ENCODE results near the gene PROM1.
A peak's percentile ranks its signal among the peaks of the same experiment; 100 is the strongest.

The PROM1 gene

DNA sequence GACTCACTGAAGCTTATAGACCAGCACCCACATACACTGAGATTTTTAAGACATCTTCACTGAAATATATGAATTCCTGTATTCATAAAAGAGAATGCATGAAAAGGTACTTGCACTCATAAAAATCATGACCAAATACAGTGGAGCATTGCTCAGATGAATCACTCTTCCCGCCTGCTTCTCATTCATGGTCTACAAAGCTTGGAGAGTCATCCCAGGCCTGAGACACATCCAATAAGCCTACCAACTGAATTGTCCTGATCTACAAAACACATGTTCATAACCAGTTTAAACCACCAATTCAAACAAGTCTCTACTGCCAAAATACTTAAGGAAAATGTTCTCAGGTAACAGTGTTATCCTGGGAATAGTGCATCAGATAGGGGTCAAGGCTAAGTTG is 38.1 kb downstream of the PROM1 start (continued):
- TF ChIP-seq, protein P1, sequence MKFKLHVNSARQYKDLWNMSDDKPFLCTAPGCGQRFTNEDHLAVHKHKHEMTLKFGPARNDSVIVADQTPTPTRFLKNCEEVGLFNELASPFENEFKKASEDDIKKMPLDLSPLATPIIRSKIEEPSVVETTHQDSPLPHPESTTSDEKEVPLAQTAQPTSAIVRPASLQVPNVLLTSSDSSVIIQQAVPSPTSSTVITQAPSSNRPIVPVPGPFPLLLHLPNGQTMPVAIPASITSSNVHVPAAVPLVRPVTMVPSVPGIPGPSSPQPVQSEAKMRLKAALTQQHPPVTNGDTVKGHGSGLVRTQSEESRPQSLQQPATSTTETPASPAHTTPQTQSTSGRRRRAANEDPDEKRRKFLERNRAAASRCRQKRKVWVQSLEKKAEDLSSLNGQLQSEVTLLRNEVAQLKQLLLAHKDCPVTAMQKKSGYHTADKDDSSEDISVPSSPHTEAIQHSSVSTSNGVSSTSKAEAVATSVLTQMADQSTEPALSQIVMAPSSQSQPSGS (tag by site-specific recombination; IDR thresholded peaks at IDR 0.05; ENCODE audit: low read depth), result no peak
- TF ChIP-seq ZNF221 (tag by site-specific recombination; IDR thresholded peaks at IDR 0.05; ENCODE audit: borderline replicate concordance) (no peak), ZSCAN16 (tag by site-specific recombination; IDR thresholded peaks at IDR 0.05) (no peak)

DNA sequence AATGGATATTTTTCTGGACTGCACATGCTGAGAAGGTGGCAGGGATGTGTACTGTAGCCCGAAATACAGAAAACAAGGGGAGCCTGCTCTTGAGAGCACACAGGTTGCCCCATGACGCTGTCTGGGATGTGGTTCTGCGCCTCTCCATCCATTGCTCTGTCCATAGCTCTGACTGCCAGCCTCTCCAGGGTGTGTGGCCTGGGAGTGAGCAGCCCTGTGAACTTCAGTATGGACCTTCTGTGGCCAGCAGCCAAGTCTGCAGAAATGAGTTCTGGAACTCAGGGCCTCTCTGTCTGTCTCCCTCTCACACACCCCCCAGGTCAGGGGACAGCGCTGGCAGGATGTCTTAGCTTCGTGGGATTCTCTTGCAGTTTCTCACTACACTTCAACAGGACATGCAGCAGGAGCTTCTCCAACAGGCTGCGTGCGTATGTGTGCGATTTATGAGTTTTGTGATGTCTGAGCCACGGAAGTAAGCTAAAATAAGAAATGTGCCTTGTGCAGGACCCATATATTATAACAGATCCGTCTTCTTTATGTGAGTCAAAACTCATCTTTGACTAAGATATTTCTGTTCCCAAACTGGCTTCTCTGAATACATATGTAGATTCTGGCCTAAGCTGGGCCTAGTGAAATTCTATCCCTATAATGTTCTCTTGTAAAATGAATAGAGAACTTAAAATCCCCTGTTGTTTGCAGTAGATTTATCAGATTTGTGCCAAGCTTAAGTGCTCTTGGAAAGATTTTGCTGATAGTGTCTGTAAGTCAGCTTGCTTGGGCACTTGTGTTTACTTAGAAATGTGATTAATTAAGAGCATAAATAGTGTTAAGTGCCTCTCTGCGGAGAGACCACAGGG is 40.0 kb downstream of the PROM1 start:
- ChIA-PET CTCF (no interaction called here), POLR2A (interaction anchor here (0.6 kb wide), 1 partner anchor 15 kb away, joined by 3 read pairs; no protein-coding TSS in a partner anchor)
- Histone ChIP-seq H3K9me3 (ENCODE audit: control insufficient read depth, insufficient read depth, low read depth, low read length) (no peaks in the 10 kb centered on the region), H3K36me3 (ENCODE audit: control insufficient read depth in 2 of 2, insufficient read depth in 1 of 2, low read length in 2 of 2) (no peaks in the 10 kb centered on the region), H3K4me3 (ENCODE audit: low read depth, low read length) (no peak overlapping the region), H3K27ac (ENCODE audit: extremely low read depth, low read depth, low read length) (no peak overlapping the region; the same call in 1 of the 2 replicates), H3K4me1 (ENCODE audit: control insufficient read depth, insufficient read depth, low read length) (peaks cover 11% of the 10 kb centered on the region)
- TF ChIP-seq ZNF248 (tag by site-specific recombination; IDR thresholded peaks at IDR 0.05) (no peak), ZNF112 (tag by site-specific recombination; IDR thresholded peaks at IDR 0.05) (no peak), ZNF366 (tag by site-specific recombination; conservative IDR thresholded peaks at IDR 0.05) (no peak), ZBTB48 (tag by site-specific recombination; IDR thresholded peaks at IDR 0.05) (no peak), ZNF776 (tag by site-specific recombination; IDR thresholded peaks at IDR 0.05; ENCODE audit: borderline replicate concordance) (no peak), GFI1B (tag by site-specific recombination; IDR thresholded peaks at IDR 0.05) (peak; percentile 85), KLF8 (tag by site-specific recombination; IDR thresholded peaks at IDR 0.05) (no peak), BCL11B (tag by site-specific recombination; IDR thresholded peaks at IDR 0.05; ENCODE audit: low read depth) (no peak), ZNF350 (tag by site-specific recombination; IDR thresholded peaks at IDR 0.05) (no peak), OSR2 (tag by site-specific recombination; IDR thresholded peaks at IDR 0.05) (peak; percentile 48; the same call in 1 of the 2 replicates), ZNF16 (tag by site-specific recombination; IDR thresholded peaks at IDR 0.05; ENCODE audit: low read depth) (no peak), RBAK (tag by site-specific recombination; IDR thresholded peaks at IDR 0.05) (no peak), ZNF501 (tag by site-specific recombination; IDR thresholded peaks at IDR 0.05) (no peak), SCRT1 (tag by site-specific recombination; IDR thresholded peaks at IDR 0.05; ENCODE audit: borderline replicate concordance) (no peak), MZF1 (tag by site-specific recombination; IDR thresholded peaks at IDR 0.05; ENCODE audit: borderline replicate concordance) (peak; percentile 43; the same call in 1 of the 2 replicates), ZNF549 (tag by site-specific recombination; IDR thresholded peaks at IDR 0.05) (no peak), ZNF843 (tag by site-specific recombination; IDR thresholded peaks at IDR 0.05) (peak; percentile 63), HOXC10 (CRISPR knock-in tag; IDR thresholded peaks at IDR 0.05) (no peak), ZNF37A (tag by site-specific recombination; IDR thresholded peaks at IDR 0.05) (no peak), ZNF571 (tag by site-specific recombination; IDR thresholded peaks at IDR 0.05) (no peak)
- TF ChIP-seq, protein P2, sequence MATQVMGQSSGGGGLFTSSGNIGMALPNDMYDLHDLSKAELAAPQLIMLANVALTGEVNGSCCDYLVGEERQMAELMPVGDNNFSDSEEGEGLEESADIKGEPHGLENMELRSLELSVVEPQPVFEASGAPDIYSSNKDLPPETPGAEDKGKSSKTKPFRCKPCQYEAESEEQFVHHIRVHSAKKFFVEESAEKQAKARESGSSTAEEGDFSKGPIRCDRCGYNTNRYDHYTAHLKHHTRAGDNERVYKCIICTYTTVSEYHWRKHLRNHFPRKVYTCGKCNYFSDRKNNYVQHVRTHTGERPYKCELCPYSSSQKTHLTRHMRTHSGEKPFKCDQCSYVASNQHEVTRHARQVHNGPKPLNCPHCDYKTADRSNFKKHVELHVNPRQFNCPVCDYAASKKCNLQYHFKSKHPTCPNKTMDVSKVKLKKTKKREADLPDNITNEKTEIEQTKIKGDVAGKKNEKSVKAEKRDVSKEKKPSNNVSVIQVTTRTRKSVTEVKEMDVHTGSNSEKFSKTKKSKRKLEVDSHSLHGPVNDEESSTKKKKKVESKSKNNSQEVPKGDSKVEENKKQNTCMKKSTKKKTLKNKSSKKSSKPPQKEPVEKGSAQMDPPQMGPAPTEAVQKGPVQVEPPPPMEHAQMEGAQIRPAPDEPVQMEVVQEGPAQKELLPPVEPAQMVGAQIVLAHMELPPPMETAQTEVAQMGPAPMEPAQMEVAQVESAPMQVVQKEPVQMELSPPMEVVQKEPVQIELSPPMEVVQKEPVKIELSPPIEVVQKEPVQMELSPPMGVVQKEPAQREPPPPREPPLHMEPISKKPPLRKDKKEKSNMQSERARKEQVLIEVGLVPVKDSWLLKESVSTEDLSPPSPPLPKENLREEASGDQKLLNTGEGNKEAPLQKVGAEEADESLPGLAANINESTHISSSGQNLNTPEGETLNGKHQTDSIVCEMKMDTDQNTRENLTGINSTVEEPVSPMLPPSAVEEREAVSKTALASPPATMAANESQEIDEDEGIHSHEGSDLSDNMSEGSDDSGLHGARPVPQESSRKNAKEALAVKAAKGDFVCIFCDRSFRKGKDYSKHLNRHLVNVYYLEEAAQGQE (tag by site-specific recombination; IDR thresholded peaks at IDR 0.05), result no peak
- TF ChIP-seq, protein P3, sequence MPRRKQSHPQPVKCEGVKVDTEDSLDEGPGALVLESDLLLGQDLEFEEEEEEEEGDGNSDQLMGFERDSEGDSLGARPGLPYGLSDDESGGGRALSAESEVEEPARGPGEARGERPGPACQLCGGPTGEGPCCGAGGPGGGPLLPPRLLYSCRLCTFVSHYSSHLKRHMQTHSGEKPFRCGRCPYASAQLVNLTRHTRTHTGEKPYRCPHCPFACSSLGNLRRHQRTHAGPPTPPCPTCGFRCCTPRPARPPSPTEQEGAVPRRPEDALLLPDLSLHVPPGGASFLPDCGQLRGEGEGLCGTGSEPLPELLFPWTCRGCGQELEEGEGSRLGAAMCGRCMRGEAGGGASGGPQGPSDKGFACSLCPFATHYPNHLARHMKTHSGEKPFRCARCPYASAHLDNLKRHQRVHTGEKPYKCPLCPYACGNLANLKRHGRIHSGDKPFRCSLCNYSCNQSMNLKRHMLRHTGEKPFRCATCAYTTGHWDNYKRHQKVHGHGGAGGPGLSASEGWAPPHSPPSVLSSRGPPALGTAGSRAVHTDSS (tag by site-specific recombination; IDR thresholded peaks at IDR 0.05), result no peak
- TF ChIP-seq, protein P4, sequence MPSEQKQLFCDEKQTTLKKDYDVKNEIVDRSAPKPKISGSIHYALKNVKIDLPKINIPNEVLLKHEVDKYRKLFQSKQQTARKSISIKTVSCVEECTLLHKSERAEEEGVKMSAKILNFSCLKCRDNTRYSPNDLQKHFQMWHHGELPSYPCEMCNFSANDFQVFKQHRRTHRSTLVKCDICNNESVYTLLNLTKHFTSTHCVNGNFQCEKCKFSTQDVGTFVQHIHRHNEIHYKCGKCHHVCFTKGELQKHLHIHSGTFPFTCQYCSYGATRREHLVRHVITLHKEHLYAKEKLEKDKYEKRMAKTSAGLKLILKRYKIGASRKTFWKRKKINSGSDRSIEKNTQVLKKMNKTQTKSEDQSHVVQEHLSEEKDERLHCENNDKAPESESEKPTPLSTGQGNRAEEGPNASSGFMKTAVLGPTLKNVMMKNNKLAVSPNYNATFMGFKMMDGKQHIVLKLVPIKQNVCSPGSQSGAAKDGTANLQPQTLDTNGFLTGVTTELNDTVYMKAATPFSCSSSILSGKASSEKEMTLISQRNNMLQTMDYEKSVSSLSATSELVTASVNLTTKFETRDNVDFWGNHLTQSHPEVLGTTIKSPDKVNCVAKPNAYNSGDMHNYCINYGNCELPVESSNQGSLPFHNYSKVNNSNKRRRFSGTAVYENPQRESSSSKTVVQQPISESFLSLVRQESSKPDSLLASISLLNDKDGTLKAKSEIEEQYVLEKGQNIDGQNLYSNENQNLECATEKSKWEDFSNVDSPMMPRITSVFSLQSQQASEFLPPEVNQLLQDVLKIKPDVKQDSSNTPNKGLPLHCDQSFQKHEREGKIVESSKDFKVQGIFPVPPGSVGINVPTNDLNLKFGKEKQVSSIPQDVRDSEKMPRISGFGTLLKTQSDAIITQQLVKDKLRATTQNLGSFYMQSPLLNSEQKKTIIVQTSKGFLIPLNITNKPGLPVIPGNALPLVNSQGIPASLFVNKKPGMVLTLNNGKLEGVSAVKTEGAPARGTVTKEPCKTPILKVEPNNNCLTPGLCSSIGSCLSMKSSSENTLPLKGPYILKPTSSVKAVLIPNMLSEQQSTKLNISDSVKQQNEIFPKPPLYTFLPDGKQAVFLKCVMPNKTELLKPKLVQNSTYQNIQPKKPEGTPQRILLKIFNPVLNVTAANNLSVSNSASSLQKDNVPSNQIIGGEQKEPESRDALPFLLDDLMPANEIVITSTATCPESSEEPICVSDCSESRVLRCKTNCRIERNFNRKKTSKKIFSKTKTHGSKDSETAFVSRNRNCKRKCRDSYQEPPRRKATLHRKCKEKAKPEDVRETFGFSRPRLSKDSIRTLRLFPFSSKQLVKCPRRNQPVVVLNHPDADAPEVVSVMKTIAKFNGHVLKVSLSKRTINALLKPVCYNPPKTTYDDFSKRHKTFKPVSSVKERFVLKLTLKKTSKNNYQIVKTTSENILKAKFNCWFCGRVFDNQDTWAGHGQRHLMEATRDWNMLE (tag by site-specific recombination; conservative IDR thresholded peaks at IDR 0.05; ENCODE audit: low read depth), result no peak
